IMR-90 (cell line): Measurements from ENCODE around the gene EMILIN2. TPM values are rescaled to one million over a fixed set of nuclear protein-coding genes. Genes with fewer than 3 reads are reported as not detected.
A peak's percentile ranks its signal among the peaks of the same experiment; 100 is the strongest.

Source experiments
- ATAC-seq: fragments of 200-7000 bp; cut with Tn5 transposase; 2 replicates; pipeline ENCODE4 v1.9.1; 2020; ENCODE audit warnings: low read depth, mild to moderate bottlenecking, moderate library complexity
- BruUV-seq: library from RNA; stranded (reverse); fragments of 400-500 nt; replicated peaks from 2 replicates; lab custom pipeline; 2021; lab: Mats Ljungman, UMichigan
- CTCF ChIA-PET: fragments of 300-600 bp; formaldehyde crosslinking; extraction: SDS; loops from one replicate; lab custom pipeline; 2021; ENCODE audit warnings: antibody characterized with exemption; lab: Yijun Ruan, JAX
- POLR2A ChIA-PET: fragments of 300-600 bp; sonication (Branson Sonifier 250); formaldehyde crosslinking; loops from one replicate; lab custom pipeline; 2022; ENCODE audit warnings: antibody characterized with exemption; ENCODE audit not compliant: unreplicated experiment; lab: Charles Lee
- DNase-seq: peaks from one replicate; pipeline ENCODE4 v3.0.0; 2013
- H2AFZ ChIP-seq: replicated peaks from 2 replicates; pipeline ENCODE3; 2013; ENCODE audit warnings: low read length, mild to moderate bottlenecking; ENCODE audit not compliant: poor library complexity
- H2AK5ac ChIP-seq: 2 replicates; pipeline ENCODE4 v1.6.1; 2013; ENCODE audit warnings: low read depth, low read length, inconsistent platforms
- H2AK9ac ChIP-seq: replicated peaks from 2 replicates; pipeline ENCODE3; 2013; ENCODE audit warnings: mild to moderate bottlenecking, low read depth, low read length, moderate library complexity; ENCODE audit not compliant: poor library complexity
- H2BK120ac ChIP-seq: 2 replicates; pipeline ENCODE4 v1.6.1; 2013; ENCODE audit warnings: low read depth, low read length, inconsistent platforms
- H2BK15ac ChIP-seq: 3 replicates; pipeline ENCODE4 v1.6.1; 2013; ENCODE audit warnings: low read depth, low read length, inconsistent platforms
- H2BK20ac ChIP-seq: 2 replicates; pipeline ENCODE4 v1.6.1; 2013; ENCODE audit warnings: low read depth, mild to moderate bottlenecking, inconsistent platforms, low read length, moderate library complexity
- H2BK5ac ChIP-seq: 2 replicates; pipeline ENCODE4 v1.6.1; 2013; ENCODE audit warnings: mild to moderate bottlenecking, low read depth, low read length, inconsistent platforms; ENCODE audit not compliant: poor library complexity, severe bottlenecking
- H3K14ac ChIP-seq: replicated peaks from 2 replicates; pipeline ENCODE4 v1.6.1; 2013; ENCODE audit warnings: low read depth, low read length, inconsistent platforms
- H3K18ac ChIP-seq: 2 replicates; pipeline ENCODE4 v1.6.1; 2013; ENCODE audit warnings: low read depth, low read length, control low read depth
- H3K23ac ChIP-seq: 2 replicates; pipeline ENCODE4 v1.6.1; 2013; ENCODE audit warnings: low read depth, low read length, inconsistent platforms
- H3K27ac ChIP-seq: 2 replicates; pipeline ENCODE4 v1.5.1; 2013; ENCODE audit warnings: mild to moderate bottlenecking, control low read depth, low read length; ENCODE audit not compliant: insufficient read depth
- H3K27me3 ChIP-seq: 2 replicates; pipeline ENCODE4 v1.6.1; 2013; ENCODE audit warnings: low read length; ENCODE audit not compliant: control insufficient read depth, insufficient read depth
- H3K36me3 ChIP-seq: 2 replicates; pipeline ENCODE4 v1.6.1; 2013; ENCODE audit warnings: low read length, mixed read lengths; ENCODE audit not compliant: control insufficient read depth, insufficient read depth
- H3K4ac ChIP-seq: 2 replicates; pipeline ENCODE4 v1.6.1; 2013; ENCODE audit warnings: low read depth, low read length, inconsistent platforms
- H3K4me1 ChIP-seq: 2 replicates; pipeline ENCODE4 v1.6.1; 2013; ENCODE audit warnings: low read length, mixed read lengths; ENCODE audit not compliant: control insufficient read depth, insufficient read depth
- H3K4me2 ChIP-seq: 2 replicates; pipeline ENCODE4 v1.6.1; 2013; ENCODE audit warnings: low read depth, mild to moderate bottlenecking, control low read depth, low read length, moderate library complexity
- H3K4me3 ChIP-seq: 2 replicates; pipeline ENCODE4 v1.5.1; 2013; ENCODE audit warnings: low read depth, mild to moderate bottlenecking, control low read depth, low read length, moderate library complexity; ENCODE audit not compliant: insufficient read depth
- H3K56ac ChIP-seq: 2 replicates; pipeline ENCODE4 v1.6.1; 2013; ENCODE audit warnings: low read length, inconsistent platforms; ENCODE audit not compliant: insufficient read depth; ENCODE audit errors: extremely low read depth
- H3K79me1 ChIP-seq, 2 experiments: 2 replicates each; pipeline ENCODE4 v1.6.1; 2013; ENCODE audit warnings: low read length in 2 of 2, inconsistent platforms in 1 of 2, low read depth in 1 of 2
- H3K9ac ChIP-seq: 2 replicates; pipeline ENCODE4 v1.6.1; 2013; ENCODE audit warnings: low read depth, low read length, control low read depth
- H3K9me1 ChIP-seq: 2 replicates; pipeline ENCODE4 v1.6.1; 2013; ENCODE audit warnings: low read length, inconsistent platforms; ENCODE audit not compliant: insufficient read depth
- H3K9me3 ChIP-seq: 2 replicates; pipeline ENCODE4 v1.6.1; 2013; ENCODE audit warnings: low read length; ENCODE audit not compliant: control insufficient read depth, insufficient read depth
- H4K20me1 ChIP-seq: 2 replicates; pipeline ENCODE4 v1.6.1; 2013; ENCODE audit warnings: low read length, inconsistent platforms; ENCODE audit not compliant: insufficient read depth
- H4K5ac ChIP-seq: 2 replicates; pipeline ENCODE4 v1.6.1; 2013; ENCODE audit warnings: mild to moderate bottlenecking, low read depth, low read length, control low read depth
- H4K8ac ChIP-seq, 2 experiments: 2 replicates each; pipeline ENCODE4 v1.6.1; 2013; ENCODE audit warnings: low read depth in 2 of 2, low read length in 2 of 2, control low read depth in 1 of 2, inconsistent platforms in 1 of 2
- H4K91ac ChIP-seq: 2 replicates; pipeline ENCODE4 v1.6.1; 2013; ENCODE audit warnings: low read depth, low read length, inconsistent platforms; ENCODE audit not compliant: insufficient read depth
- BHLHE40 ChIP-seq: fragments of 150-350 bp; IDR thresholded peaks from 2 replicates; pipeline ENCODE4 v1.6.1; 2016; ENCODE audit warnings: mild to moderate bottlenecking, low read depth, low read length
- CEBPB ChIP-seq: IDR thresholded peaks from 2 replicates; pipeline ENCODE4 v1.6.1; 2012; ENCODE audit warnings: low read depth, low read length, improper control_type of control experiment
- CTCF ChIP-seq: conservative IDR thresholded peaks from 2 replicates; pipeline ENCODE4 v1.5.1; 2012; ENCODE audit warnings: mild to moderate bottlenecking, low read depth, low read length, improper control_type of control experiment
- FOS ChIP-seq: fragments of 150-350 bp; IDR thresholded peaks from 2 replicates; pipeline ENCODE4 v1.6.1; 2016; ENCODE audit warnings: low read depth, low read length
- MAFK ChIP-seq: IDR thresholded peaks from 2 replicates; pipeline ENCODE4 v1.6.1; 2012; ENCODE audit warnings: low read depth, low read length, improper control_type of control experiment
- MAZ ChIP-seq: IDR thresholded peaks from 2 replicates; pipeline ENCODE4 v1.6.1; 2012; ENCODE audit warnings: low read depth, mild to moderate bottlenecking, low read length, improper control_type of control experiment, moderate library complexity, borderline replicate concordance
- RAD21 ChIP-seq: IDR thresholded peaks from 2 replicates; pipeline ENCODE4 v1.6.1; 2012; ENCODE audit warnings: low read length, improper control_type of control experiment
- WGBS, 2 experiments: methylation state at CpG; one replicate each; pipeline versions ENCODE4 v1.1.5 to v1.1.7; 2013; ENCODE audit warnings: missing lambda C conversion rate in 2 of 2; ENCODE audit not compliant: insufficient read length in 1 of 2; ENCODE audit errors: extremely low coverage in 2 of 2; 5-methylcytosine and 5-hydroxymethylcytosine counted together
- dilution Hi-C: fragments of 300-500 bp; cut with HindIII; formaldehyde crosslinking; loops from one replicate; pipeline ENCODE4 v1.14.3; 2018; ENCODE audit warnings: low sequenced_read_pairs; ENCODE audit not compliant: unreplicated experiment
- in situ Hi-C: fragments of 300-500 bp; cut with MboI; formaldehyde crosslinking; loops from 3 replicates; pipeline ENCODE4 v1.14.3; 2019; ENCODE audit warnings: low sequenced_read_pairs, inconsistent platforms, mixed read lengths
- intact Hi-C: fragments of 100-400 bp; cut with micrococcal nuclease; formaldehyde crosslinking; loops from 2 replicates; pipeline ENCODE4 v1.10.0; 2022
- polyA plus RNA-seq, 3 experiments: library from polyadenylated mRNA; depleted of rRNA; stranded (reverse); fragments of >200 nt; gene quantifications; 2 replicates each; pipeline ENCODE4 v1.2.3, GENCODE V29; 2012; ENCODE audit warnings: low replicate concordance in 1 of 3
- total RNA-seq: library from RNA; depleted of rRNA; stranded (reverse); fragments of >200 nt; gene quantifications from 2 replicates; pipeline ENCODE4 v1.2.3, GENCODE V29; 2012

Gene EMILIN2
- total and polyA plus RNA-seq, 2 of the 4 experiments (the other 2 are of a cell fraction): under 0.01 to 0.14 TPM

- no peak overlapping the region for H2BK20ac ChIP-seq
Observed at GRCh38 chr18:2905854-2906703, 59.3 kb downstream of the EMILIN2 start.

More at GRCh38 chr18:2905854-2906703, 59.3 kb downstream of the EMILIN2 start:
- TF ChIP-seq RAD21 (no peak), CTCF (no peak), CEBPB (no peak), FOS (no peak), BHLHE40 (no peak), MAZ (no peak), MAFK (no peak)
- peaks cover 5% of the 10 kb centered on the region; the same call in 1 of the 2 replicates for H3K4me1 ChIP-seq
- no peaks in the 10 kb centered on the region for H3K9me3 ChIP-seq
- in situ Hi-C loops: no loop called here
- H2AK9ac ChIP-seq: no peak overlapping the region
- H3K27ac ChIP-seq: no peak overlapping the region
- no peak overlapping the region for H3K18ac ChIP-seq
- peak overlapping the region; percentile 35; the same call in 1 of the 2 replicates for H3K4me3 ChIP-seq
- peaks cover 43% of the 10 kb centered on the region for H3K27me3 ChIP-seq
- POLR2A ChIA-PET: no interaction called here
- no peak overlapping the region for H2BK15ac ChIP-seq
- DNase-seq (no peak), ATAC-seq (no peak)
- H3K56ac ChIP-seq: no peak overlapping the region
- H3K9ac ChIP-seq: no peak overlapping the region
- H3K79me1 ChIP-seq: no peaks in the 10 kb centered on the region
- no peak overlapping the region for H2AK5ac ChIP-seq
- H2BK5ac ChIP-seq: no peak overlapping the region
- CTCF ChIA-PET: no interaction called here
- no peak overlapping the region for H3K23ac ChIP-seq
- H2BK120ac ChIP-seq: no peak overlapping the region
- H3K14ac ChIP-seq: no peak overlapping the region
- peak overlapping the region; percentile 80 for H2AFZ ChIP-seq
- BruUV-seq: no TSS peak
- no peak overlapping the region for H3K4ac ChIP-seq
- H4K20me1 ChIP-seq: no peaks in the 10 kb centered on the region; the same call in 1 of the 2 replicates
- intact Hi-C loops: no loop called here
- H3K4me2 ChIP-seq: no peak overlapping the region; the same call in 1 of the 2 replicates
- no peaks in the 10 kb centered on the region for H3K36me3 ChIP-seq
- 22% methylated on average over 59 of the region's 92 CpGs; no CpG with 5 or more reads in 1 of the 2 experiments for WGBS, 2 experiments
- H4K8ac ChIP-seq: no peak overlapping the region
- H4K5ac ChIP-seq: no peak overlapping the region
- no peak overlapping the region for H4K91ac ChIP-seq
- dilution Hi-C loops: no loop called here
- 0 out of 2 replicates have a peak, but pooled peaks cover 5% of the 10 kb centered on the region for H3K9me1 ChIP-seq
